HCT116 (cell line): ENCODE data around the gene SVIP. TPM values are rescaled to one million over a fixed set of nuclear protein-coding genes. Genes with fewer than 3 reads are reported as not detected.

ENCODE experiments used
- ATAC-seq: fragments of 200-7000 bp; cut with Tn5 transposase; 2 replicates; pipeline ENCODE4 v1.9.1; 2020; ENCODE audit warnings: mild to moderate bottlenecking, moderate library complexity
- BruUV-seq: library from RNA; stranded (reverse); fragments of 400-500 nt; replicated peaks from 2 replicates; lab custom pipeline; 2021; lab: Mats Ljungman, UMichigan
- CTCF ChIA-PET: fragments of 300-600 bp; sonication (Branson Sonifier 250); formaldehyde crosslinking; loops from one replicate; lab custom pipeline; 2021; ENCODE audit warnings: antibody characterized with exemption; lab: Charles Lee
- POLR2A ChIA-PET: fragments of 300-600, 350-600 bp; sonication (Branson Sonifier 250); formaldehyde crosslinking; loops from one replicate; lab custom pipeline; 2021; ENCODE audit warnings: antibody characterized with exemption; lab: Charles Lee
- RAD21 ChIA-PET, 2 experiments: fragments of 300-600 bp; sonication (Branson Sonifier 250); formaldehyde crosslinking; loops; one replicate each; lab custom pipeline; 2023; ENCODE audit warnings: low total read pairs in 2 of 2; ENCODE audit not compliant: uncharacterized antibody in 2 of 2, unreplicated experiment in 2 of 2, low non-redundant PET in 1 of 2; lab: Charles Lee
- DNase-seq: peaks from one replicate; pipeline ENCODE4 v3.0.0-alpha.2; 2010; ENCODE audit warnings: low read depth, low spot score
- H2AFZ ChIP-seq: fragments of 200-600 bp; shearing (Covaris generic), sonication (generic); 2 replicates; pipeline ENCODE4 v1.6.1; 2017; ENCODE audit warnings: low read depth, mixed run types, mixed read lengths, antibody characterized with exemption, low read length; ENCODE audit not compliant: poor library complexity, severe bottlenecking
- H3K27ac ChIP-seq: 2 replicates; pipeline ENCODE4 v1.5.1; 2012; ENCODE audit warnings: low read depth, low read length
- H3K27me3 ChIP-seq: fragments of 200-600 bp; sonication (generic); 2 replicates; pipeline ENCODE4 v1.6.1; 2016; ENCODE audit warnings: mixed run types, low read length, mixed read lengths; ENCODE audit not compliant: insufficient read depth
- H3K36me3 ChIP-seq, 2 experiments: fragments of 200-500 bp in 1 of 2; fragments of 200-600 bp in 1 of 2; sonication (Bioruptor generic) in 1 of 2; sonication (generic) in 1 of 2; 2 replicates each; pipeline versions ENCODE4 v1.5.1 to v1.6.1; 2014 to 2016; ENCODE audit warnings: low read length in 2 of 2, inconsistent platforms in 1 of 2, mixed read lengths in 1 of 2, mixed run types in 1 of 2; ENCODE audit not compliant: insufficient read depth in 2 of 2, control insufficient read depth in 1 of 2
- H3K4me1 ChIP-seq, 2 experiments: fragments of 200-600 bp in 1 of 2; sonication (generic) in 1 of 2; 2 replicates each; pipeline versions ENCODE4 v1.5.1 to v1.6.1; 2012 to 2017; ENCODE audit warnings: low read length in 2 of 2, inconsistent platforms in 1 of 2, mild to moderate bottlenecking in 1 of 2, mixed read lengths in 1 of 2, mixed run types in 1 of 2, moderate library complexity in 1 of 2; ENCODE audit not compliant: insufficient read depth in 2 of 2, control insufficient read depth in 1 of 2
- H3K4me2 ChIP-seq: fragments of 200-600 bp; sonication (generic); 2 replicates; pipeline ENCODE4 v1.6.1; 2017; ENCODE audit warnings: mixed run types, low read length, mixed read lengths
- H3K4me3 ChIP-seq, 2 experiments: fragments of 200-600 bp in 1 of 2; sonication (generic) in 1 of 2; replicated peaks in 1 of 2; 2 replicates each; pipeline ENCODE4 v1.5.1; 2011 to 2016; ENCODE audit warnings: low read length in 2 of 2, control low read depth in 1 of 2, low read depth in 1 of 2, mild to moderate bottlenecking in 1 of 2, mixed read lengths in 1 of 2, mixed run types in 1 of 2
- H3K79me2 ChIP-seq: fragments of 200-600 bp; sonication (generic); 2 replicates; pipeline ENCODE4 v1.6.1; 2017; ENCODE audit warnings: mild to moderate bottlenecking, mixed run types, low read length, moderate library complexity, mixed read lengths; ENCODE audit not compliant: insufficient read depth
- H3K9ac ChIP-seq: fragments of 200-600 bp; sonication (generic); 2 replicates; pipeline ENCODE4 v1.6.1; 2016; ENCODE audit warnings: low read length, mixed read lengths
- H3K9me2 ChIP-seq: fragments of 200-600 bp; sonication (generic), shearing (Covaris generic); 2 replicates; pipeline ENCODE4 v1.6.1; 2017; ENCODE audit warnings: mixed run types, mild to moderate bottlenecking, moderate library complexity; ENCODE audit not compliant: insufficient read depth
- H3K9me3 ChIP-seq, 2 experiments: fragments of 200-500 bp in 1 of 2; fragments of 200-600 bp in 1 of 2; sonication (Bioruptor generic) in 1 of 2; sonication (generic) in 1 of 2; 2 replicates each; pipeline ENCODE4 v1.6.1; 2014 to 2017; ENCODE audit warnings: low read length in 2 of 2, mixed read lengths in 2 of 2, inconsistent platforms in 1 of 2, low read depth in 1 of 2, mild to moderate bottlenecking in 1 of 2, mixed run types in 1 of 2, moderate library complexity in 1 of 2; ENCODE audit not compliant: control insufficient read depth in 1 of 2, insufficient read depth in 1 of 2
- H4K20me1 ChIP-seq: fragments of 200-600 bp; sonication (generic), shearing (Covaris generic); 2 replicates; pipeline ENCODE4 v1.6.1; 2017; ENCODE audit warnings: mixed run types, mild to moderate bottlenecking, moderate library complexity; ENCODE audit not compliant: insufficient read depth
- ATF3 ChIP-seq: IDR thresholded peaks from 2 replicates; pipeline ENCODE4 v1.6.1; 2012
- CEBPB ChIP-seq: IDR thresholded peaks from 2 replicates; pipeline ENCODE4 v1.6.1; 2012; ENCODE audit warnings: low read depth
- CTCF ChIP-seq, 3 experiments: fragments of 200-600 bp in 1 of 3; sonication (generic) in 1 of 3; IDR thresholded peaks in 2 of 3; conservative IDR thresholded peaks in 1 of 3; 2 replicates each; pipeline ENCODE4 v1.5.1; 2012 to 2017; ENCODE audit warnings: low read depth in 2 of 3, low read length in 2 of 3, antibody characterized with exemption in 1 of 3, borderline replicate concordance in 1 of 3, control low read depth in 1 of 3, mild to moderate bottlenecking in 1 of 3, mixed read lengths in 1 of 3, mixed run types in 1 of 3, moderate library complexity in 1 of 3; ENCODE audit not compliant: insufficient read depth in 1 of 3
- ELF1 ChIP-seq: IDR thresholded peaks from 2 replicates; pipeline ENCODE4 v1.6.1; 2012; ENCODE audit warnings: low read depth, borderline replicate concordance
- EZH2 ChIP-seq: fragments of 200-600 bp; sonication (generic); IDR thresholded peaks from 2 replicates; pipeline ENCODE4 v1.6.1; 2017; ENCODE audit warnings: antibody characterized with exemption, mixed run types
- EZH2phosphoT487 ChIP-seq: fragments of 200-600 bp; IDR thresholded peaks from 2 replicates; pipeline ENCODE4 v1.6.1; 2018; ENCODE audit warnings: antibody characterized with exemption, borderline replicate concordance
- FOSL1 ChIP-seq: IDR thresholded peaks from 2 replicates; pipeline ENCODE4 v1.6.1; 2012; ENCODE audit warnings: low read depth
- JUND ChIP-seq: IDR thresholded peaks from 2 replicates; pipeline ENCODE4 v1.6.1; 2012
- MAX ChIP-seq: IDR thresholded peaks from 2 replicates; pipeline ENCODE4 v1.6.1; 2012
- POLR2A ChIP-seq: IDR thresholded peaks from 2 replicates; pipeline ENCODE4 v1.7.0; 2011; ENCODE audit warnings: borderline replicate concordance; ENCODE audit not compliant: insufficient read depth, insufficient read length; ENCODE audit errors: extremely low read depth
- RAD21 ChIP-seq: IDR thresholded peaks from 2 replicates; pipeline ENCODE4 v1.6.1; 2012; ENCODE audit warnings: low read depth, mild to moderate bottlenecking
- REST ChIP-seq: IDR thresholded peaks from 2 replicates; pipeline ENCODE4 v1.6.1; 2012; ENCODE audit warnings: low read depth
- SIN3A ChIP-seq: IDR thresholded peaks from 2 replicates; pipeline ENCODE4 v1.6.1; 2012; ENCODE audit warnings: low read depth
- SP1 ChIP-seq: IDR thresholded peaks from 2 replicates; pipeline ENCODE4 v1.6.1; 2012; ENCODE audit warnings: low read depth
- SRF ChIP-seq: IDR thresholded peaks from 2 replicates; pipeline ENCODE4 v1.6.1; 2012; ENCODE audit warnings: low read depth
- YY1 ChIP-seq: IDR thresholded peaks from 2 replicates; pipeline ENCODE4 v1.6.1; 2011; ENCODE audit warnings: low read length, low read depth, moderate library complexity, mild to moderate bottlenecking; ENCODE audit not compliant: insufficient replicate concordance; ENCODE audit errors: extremely low read depth
- ZFX ChIP-seq: fragments of 450-650 bp; IDR thresholded peaks from 2 replicates; pipeline ENCODE4 v1.6.1; 2017
- ZNF274 ChIP-seq: fragments of 200-500 bp; sonication (Bioruptor generic); IDR thresholded peaks from 2 replicates; pipeline ENCODE4 v1.6.1; 2014; ENCODE audit warnings: mild to moderate bottlenecking, low read depth, low read length, inconsistent platforms
- intact Hi-C: fragments of 100-400 bp; cut with micrococcal nuclease; formaldehyde crosslinking; loops from 2 replicates; pipeline ENCODE4 v1.10.0; 2022
- total RNA-seq: library from RNA; stranded (reverse); gene quantifications from one replicate; pipeline ENCODE4 v1.2.1, GENCODE V29; 2021; ENCODE audit not compliant: unreplicated experiment

Gene SVIP
- total RNA-seq, 1 experiment from 2014 or later = 18.6 TPM

GRCh38 chr11:22822203-22822602, 7.4 kb downstream of the SVIP start:
- DNase-seq (no peak), ATAC-seq (no peak)
- ChIA-PET POLR2A (no interaction called here), RAD21 (interaction anchor here in 1 of 2 experiments (0.9 kb wide), 1 partner anchor 30 kb away, joined by 3 read pairs; no protein-coding TSS in a partner anchor), CTCF (interaction anchor here (1.0 kb wide), 1 partner anchor 30 kb away, joined by 3 read pairs; no protein-coding TSS in a partner anchor)
- Histone ChIP-seq H3K36me3 (peaks cover 0 to 2% of the 10 kb centered on the region in 2 experiments; a peak in 1 of 4 replicates), H3K9ac (no peak overlapping the region), H3K4me1 (no peaks in the 10 kb centered on the region), H3K4me3 (no peak overlapping the region), H2AFZ (no peak overlapping the region), H3K4me2 (no peak overlapping the region), H3K9me3 (no peaks in the 10 kb centered on the region), H3K27me3 (no peaks in the 10 kb centered on the region), H4K20me1 (no peaks in the 10 kb centered on the region), H3K27ac (no peak overlapping the region), H3K79me2 (no peaks in the 10 kb centered on the region), H3K9me2 (no peaks in the 10 kb centered on the region)
- TF ChIP-seq MAX (no peak), POLR2A (no peak), ZFX (no peak), SRF (no peak), EZH2phosphoT487 (no peak), RAD21 (no peak), JUND (no peak), CTCF (IDR thresholded peaks at IDR 0.05 in 2 of 3, conservative IDR thresholded peaks at IDR 0.05 in 1 of 3; ENCODE audit: borderline replicate concordance in 1 of 3, insufficient read depth in 1 of 3, low read depth in 2 of 3, low read length in 2 of 3) (no peak), EZH2 (no peak), SP1 (no peak), ATF3 (no peak), ELF1 (no peak), REST (no peak), YY1 (no peak), CEBPB (no peak), FOSL1 (no peak), ZNF274 (no peak), SIN3A (no peak)
- BruUV-seq = no TSS peak
- intact Hi-C loops = no loop called here
